Vagina (tissue), 2 donors: Measurements from ENCODE around the gene BSCL2.

Experiments used
- CTCF ChIP-seq, 3 experiments: fragments of 450-650 bp in 2 of 3; fragments of 200-600 bp in 1 of 3; sonication (generic) in 1 of 3; IDR thresholded peaks; one replicate each; pipeline ENCODE4 v1.5.1; 2017 to 2019; ENCODE audit warnings: antibody characterized with exemption in 3 of 3, mild to moderate bottlenecking in 2 of 3, moderate library complexity in 2 of 3
- POLR2A ChIP-seq, 2 donors: fragments of 450-650 bp; IDR thresholded peaks; one replicate each; pipeline ENCODE4 v1.6.1; 2017; ENCODE audit warnings: antibody characterized with exemption in 2 of 2, mild to moderate bottlenecking in 2 of 2, moderate library complexity in 2 of 2

- no peak for TF ChIP-seq CTCF (IDR thresholded peaks at IDR 0.05)
- TF ChIP-seq POLR2A (IDR thresholded peaks at IDR 0.05), result no peak
Measured at GRCh38 chr11:62654297-62654696, 52.9 kb downstream of the BSCL2 start.
